Activated CD4-positive, alpha-beta memory T cell treated with anti-CD3 and anti-CD28 coated beads for 36 hours (primary cell): ENCODE measurements around the gene GLYATL2. TPM values are rescaled to one million over a fixed set of nuclear protein-coding genes. Genes with fewer than 3 reads are reported as not detected.

Experiments used
- CTCF ChIA-PET: fragments of 350-600 bp; sonication (Branson Sonifier 250); formaldehyde crosslinking; loops from one replicate; lab custom pipeline; 2021; ENCODE audit warnings: antibody characterized with exemption, inconsistent platforms; lab: Charles Lee
- POLR2A ChIA-PET: fragments of 350-600 bp; sonication (Branson Sonifier 250); formaldehyde crosslinking; loops from one replicate; lab custom pipeline; 2021; ENCODE audit warnings: antibody characterized with exemption; lab: Charles Lee
- DNase-seq: peaks from one replicate; pipeline ENCODE4 v3.0.0-alpha.2; 2020
- H3K27ac Mint-ChIP-seq: one replicate; pipeline ENCODE4 v1.8.0; 2021; ENCODE audit warnings: mixed read lengths
- H3K27me3 Mint-ChIP-seq: one replicate; pipeline ENCODE4 v1.8.0; 2021; ENCODE audit warnings: mixed read lengths
- H3K36me3 Mint-ChIP-seq: one replicate; pipeline ENCODE4 v1.8.0; 2021; ENCODE audit warnings: mixed read lengths
- H3K4me1 Mint-ChIP-seq: one replicate; pipeline ENCODE4 v1.8.0; 2021; ENCODE audit warnings: low read depth, mixed read lengths
- H3K4me3 Mint-ChIP-seq: one replicate; pipeline ENCODE4 v1.8.0; 2021; ENCODE audit warnings: mild to moderate bottlenecking, mixed read lengths
- H3K9me3 Mint-ChIP-seq: one replicate; pipeline ENCODE4 v1.8.0; 2021; ENCODE audit warnings: mixed read lengths
- intact Hi-C: fragments of 100-400 bp; cut with micrococcal nuclease; formaldehyde crosslinking; loops from one replicate; pipeline ENCODE4 v1.15.1; 2023
- total RNA-seq, 2 experiments: library from RNA; stranded (reverse); gene quantifications; one replicate each; pipeline ENCODE4 v1.2.3, GENCODE V29; 2021

The GLYATL2 gene
- total RNA-seq, 2 experiments from 2014 or later: not detected

GRCh38 chr11:58837707-58838388 lies 6.7 kb downstream of the GLYATL2 start:
- Mint-ChIP-seq H3K36me3 (no peaks in the 10 kb centered on the region), H3K4me1 (no peaks in the 10 kb centered on the region), H3K4me3 (no peak overlapping the region), H3K27ac (no peak overlapping the region), H3K27me3 (peaks cover 12% of the 10 kb centered on the region), H3K9me3 (no peaks in the 10 kb centered on the region)
- ChIA-PET POLR2A (no interaction called here), CTCF (no interaction called here)
- intact Hi-C loops: no loop called here
- DNase-seq: no peak

GRCh38 chr11:58832056-58832645 lies 12.4 kb downstream of the GLYATL2 start:
- H3K9me3 Mint-ChIP-seq: peaks cover 4% of the 10 kb centered on the region

GRCh38 chr11:58830673-58831301 lies 13.7 kb downstream of the GLYATL2 start:
- Mint-ChIP-seq H3K27me3 (peaks cover 9% of the 10 kb centered on the region), H3K9me3 (peaks cover 10% of the 10 kb centered on the region), H3K4me1 (no peaks in the 10 kb centered on the region), H3K4me3 (no peak overlapping the region), H3K36me3 (no peaks in the 10 kb centered on the region), H3K27ac (no peak overlapping the region)
- intact Hi-C loops: no loop called here
- ChIA-PET CTCF (no interaction called here), POLR2A (no interaction called here)
- DNase-seq: no peak

More at GRCh38 chr11:58832056-58832645, 12.4 kb downstream of the GLYATL2 start:
- H3K36me3 Mint-ChIP-seq: no peaks in the 10 kb centered on the region
- POLR2A ChIA-PET: no interaction called here
- H3K4me3 Mint-ChIP-seq: no peak overlapping the region
- H3K27ac Mint-ChIP-seq: no peak overlapping the region
- intact Hi-C loops: no loop called here
- DNase-seq: no peak
- H3K4me1 Mint-ChIP-seq: no peaks in the 10 kb centered on the region
- CTCF ChIA-PET: no interaction called here
- peaks cover 9% of the 10 kb centered on the region for H3K27me3 Mint-ChIP-seq

- CTCF ChIA-PET: no interaction called here
- no peaks in the 10 kb centered on the region for H3K36me3 Mint-ChIP-seq
- DNase-seq: no peak
- intact Hi-C loops: no loop called here
- POLR2A ChIA-PET: no interaction called here
- no peaks in the 10 kb centered on the region for H3K4me1 Mint-ChIP-seq
- H3K27ac Mint-ChIP-seq: no peak overlapping the region
- peaks cover 18% of the 10 kb centered on the region for H3K9me3 Mint-ChIP-seq
- H3K27me3 Mint-ChIP-seq: peaks cover 9% of the 10 kb centered on the region
- H3K4me3 Mint-ChIP-seq: no peak overlapping the region
Measured at GRCh38 chr11:58829786-58830185, 14.7 kb downstream of the GLYATL2 start.

GRCh38 chr11:58813693-58814092 lies 30.8 kb downstream of the GLYATL2 start:
- no peak for DNase-seq
- no peak overlapping the region for H3K4me3 Mint-ChIP-seq
- no peak overlapping the region for H3K27ac Mint-ChIP-seq
- ChIA-PET CTCF (no interaction called here), POLR2A (no interaction called here)
- no peaks in the 10 kb centered on the region for H3K4me1 Mint-ChIP-seq
- intact Hi-C loops: no loop called here
- peaks cover 15% of the 10 kb centered on the region for H3K27me3 Mint-ChIP-seq
- peaks cover 3% of the 10 kb centered on the region for H3K36me3 Mint-ChIP-seq
- H3K9me3 Mint-ChIP-seq: peaks cover 14% of the 10 kb centered on the region

- Mint-ChIP-seq H3K4me1 (no peaks in the 10 kb centered on the region), H3K4me3 (no peak overlapping the region), H3K27ac (no peak overlapping the region), H3K36me3 (peaks cover 3% of the 10 kb centered on the region), H3K27me3 (peaks cover 18% of the 10 kb centered on the region), H3K9me3 (peaks cover 14% of the 10 kb centered on the region)
- ChIA-PET CTCF (interaction anchor here (1.2 kb wide), 1 partner anchor 23 kb away, joined by 3 read pairs; no protein-coding TSS in a partner anchor), POLR2A (no interaction called here)
- intact Hi-C loops: no loop called here
- no peak for DNase-seq
Measured at GRCh38 chr11:58811499-58811898, 33.0 kb downstream of the GLYATL2 start.

GRCh38 chr11:58807343-58807742 lies 37.2 kb downstream of the GLYATL2 start:
- Mint-ChIP-seq H3K4me1 (no peaks in the 10 kb centered on the region), H3K4me3 (no peak overlapping the region), H3K9me3 (no peaks in the 10 kb centered on the region), H3K36me3 (no peaks in the 10 kb centered on the region), H3K27me3 (peaks cover 21% of the 10 kb centered on the region), H3K27ac (no peak overlapping the region)
- DNase-seq: no peak
- ChIA-PET POLR2A (no interaction called here), CTCF (no interaction called here)
- intact Hi-C loops: no loop called here

GRCh38 chr11:58805065-58805464 lies 39.4 kb downstream of the GLYATL2 start:
- no peak for DNase-seq
- Mint-ChIP-seq H3K4me3 (no peak overlapping the region), H3K4me1 (no peaks in the 10 kb centered on the region), H3K9me3 (peaks cover 5% of the 10 kb centered on the region), H3K27me3 (peaks cover 27% of the 10 kb centered on the region), H3K27ac (no peak overlapping the region), H3K36me3 (no peaks in the 10 kb centered on the region)
- intact Hi-C loops: no loop called here
- CTCF ChIA-PET: no interaction called here
- POLR2A ChIA-PET: no interaction called here

GRCh38 chr11:58801974-58802545 lies 42.4 kb downstream of the GLYATL2 start:
- peaks cover 25% of the 10 kb centered on the region for H3K27me3 Mint-ChIP-seq
- intact Hi-C loops: no loop called here
- no peak overlapping the region for H3K27ac Mint-ChIP-seq
- peaks cover 5% of the 10 kb centered on the region for H3K9me3 Mint-ChIP-seq
- ChIA-PET POLR2A (no interaction called here), CTCF (no interaction called here)
- H3K36me3 Mint-ChIP-seq: no peaks in the 10 kb centered on the region
- no peak for DNase-seq
- no peaks in the 10 kb centered on the region for H3K4me1 Mint-ChIP-seq
- H3K4me3 Mint-ChIP-seq: no peak overlapping the region

GRCh38 chr11:58801302-58801701 lies 43.2 kb downstream of the GLYATL2 start:
- DNase-seq: no peak
- no peak overlapping the region for H3K27ac Mint-ChIP-seq
- ChIA-PET POLR2A (no interaction called here), CTCF (no interaction called here)
- intact Hi-C loops: no loop called here
- H3K9me3 Mint-ChIP-seq: peaks cover 5% of the 10 kb centered on the region
- peaks cover 28% of the 10 kb centered on the region for H3K27me3 Mint-ChIP-seq
- H3K4me3 Mint-ChIP-seq: no peak overlapping the region
- no peaks in the 10 kb centered on the region for H3K36me3 Mint-ChIP-seq
- no peaks in the 10 kb centered on the region for H3K4me1 Mint-ChIP-seq

- POLR2A ChIA-PET: no interaction called here
- Mint-ChIP-seq H3K27me3 (peaks cover 24% of the 10 kb centered on the region), H3K4me1 (no peaks in the 10 kb centered on the region), H3K9me3 (peaks cover under 1% of the 10 kb centered on the region), H3K36me3 (no peaks in the 10 kb centered on the region), H3K4me3 (no peak overlapping the region), H3K27ac (no peak overlapping the region)
- CTCF ChIA-PET: interaction anchor here (0.6 kb wide), 1 partner anchor 663 kb away, joined by 3 read pairs; no protein-coding TSS in a partner anchor
- DNase-seq: no peak
- intact Hi-C loops: no loop called here
Measured at GRCh38 chr11:58796333-58796732, 48.2 kb downstream of the GLYATL2 start.

- ChIA-PET CTCF (interaction anchor here (0.7 to 4.2 kb wide), 15 partner anchors 12 to 347 kb away, joined by 3 to 26 read pairs (median 4); no protein-coding TSS in a partner anchor), POLR2A (no interaction called here)
- peak; percentile 56 for DNase-seq
- Mint-ChIP-seq H3K36me3 (no peaks in the 10 kb centered on the region), H3K27ac (no peak overlapping the region), H3K4me3 (no peak overlapping the region), H3K4me1 (no peaks in the 10 kb centered on the region), H3K9me3 (no peaks in the 10 kb centered on the region), H3K27me3 (peaks cover 3% of the 10 kb centered on the region)
- intact Hi-C loops: loop anchor here (1.0 to 2.0 kb wide), 3 partner anchors 113 to 212 kb away; no protein-coding TSS in a partner anchor
Measured at GRCh38 chr11:58788355-58789023, 56.0 kb downstream of the GLYATL2 start.
